DND-41 (cell line): ENCODE results near the gene ADK.

ENCODE experiments used
- EZH2 ChIP-seq: IDR thresholded peaks from 3 replicates; pipeline ENCODE4 v1.6.1; 2012; ENCODE audit warnings: borderline replicate concordance, low read depth, mild to moderate bottlenecking, moderate library complexity, low read length, inconsistent platforms; ENCODE audit not compliant: severe bottlenecking
- TF ChIP-seq, protein P1 (sequence below): IDR thresholded peaks from 2 replicates; pipeline ENCODE4 v1.5.1; 2012; ENCODE audit warnings: borderline replicate concordance, low read length, moderate library complexity, mild to moderate bottlenecking; ENCODE audit not compliant: poor library complexity, severe bottlenecking; ENCODE audit errors: extremely low read depth

DNA sequence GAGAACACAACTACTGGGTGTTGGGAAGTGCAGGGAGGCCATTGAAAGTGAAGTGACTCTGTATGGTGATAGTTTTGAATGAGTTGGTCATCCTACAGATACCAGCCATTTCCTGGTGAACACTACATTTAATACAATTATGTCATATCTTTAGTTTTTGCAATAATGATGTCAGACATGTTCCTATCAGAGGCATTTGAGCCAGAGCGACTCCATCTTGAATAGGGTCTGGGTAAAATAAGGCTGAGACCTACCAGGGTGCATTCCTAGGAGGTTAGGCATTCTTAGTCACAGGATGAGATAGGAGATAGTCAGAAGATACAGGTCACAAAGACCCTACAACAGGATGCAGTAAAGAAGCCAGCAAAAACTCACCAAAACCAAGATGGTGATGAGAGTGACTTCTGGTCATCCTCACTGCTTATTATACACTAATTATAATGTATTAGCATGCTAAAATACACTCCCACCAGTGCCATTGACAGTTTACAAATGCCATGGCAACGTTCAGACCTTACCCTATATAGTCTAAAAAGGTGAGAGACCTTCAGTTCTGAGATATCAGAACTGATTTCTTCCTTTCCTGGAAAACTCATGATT is 28.2 kb downstream of the ADK start:
- TF ChIP-seq, protein P1, sequence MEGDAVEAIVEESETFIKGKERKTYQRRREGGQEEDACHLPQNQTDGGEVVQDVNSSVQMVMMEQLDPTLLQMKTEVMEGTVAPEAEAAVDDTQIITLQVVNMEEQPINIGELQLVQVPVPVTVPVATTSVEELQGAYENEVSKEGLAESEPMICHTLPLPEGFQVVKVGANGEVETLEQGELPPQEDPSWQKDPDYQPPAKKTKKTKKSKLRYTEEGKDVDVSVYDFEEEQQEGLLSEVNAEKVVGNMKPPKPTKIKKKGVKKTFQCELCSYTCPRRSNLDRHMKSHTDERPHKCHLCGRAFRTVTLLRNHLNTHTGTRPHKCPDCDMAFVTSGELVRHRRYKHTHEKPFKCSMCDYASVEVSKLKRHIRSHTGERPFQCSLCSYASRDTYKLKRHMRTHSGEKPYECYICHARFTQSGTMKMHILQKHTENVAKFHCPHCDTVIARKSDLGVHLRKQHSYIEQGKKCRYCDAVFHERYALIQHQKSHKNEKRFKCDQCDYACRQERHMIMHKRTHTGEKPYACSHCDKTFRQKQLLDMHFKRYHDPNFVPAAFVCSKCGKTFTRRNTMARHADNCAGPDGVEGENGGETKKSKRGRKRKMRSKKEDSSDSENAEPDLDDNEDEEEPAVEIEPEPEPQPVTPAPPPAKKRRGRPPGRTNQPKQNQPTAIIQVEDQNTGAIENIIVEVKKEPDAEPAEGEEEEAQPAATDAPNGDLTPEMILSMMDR: no peak
- TF ChIP-seq EZH2: no peak
